ENCODE measurements around the gene DDAH1.
"Not testable (repeated sequence)": the region's sequence is repeated elsewhere in the genome, so short reads cannot be mapped to it uniquely, and the experiment has no call there.

DDAH1 gene

GRCh38 chr1:85358702-85359438, 106.1 kb downstream of the DDAH1 start:
- TF ChIP-seq CTCF (IDR thresholded peaks at IDR 0.05; ENCODE audit: insufficient read depth, low read depth, low read length, missing control alignments), result no peak
- DNase-seq (ENCODE audit: low read depth), result no peak
- H3K4me3 ChIP-seq (ENCODE audit: low read length), result no peak overlapping the region

- no peak for DNase-seq (ENCODE audit: low read depth)
- no peak overlapping the region for H3K4me3 ChIP-seq (ENCODE audit: low read length)
- TF ChIP-seq CTCF (IDR thresholded peaks at IDR 0.05; ENCODE audit: insufficient read depth, low read depth, low read length, missing control alignments), result no peak
Measured at GRCh38 chr1:85357817-85358216, 107.1 kb downstream of the DDAH1 start.

GRCh38 chr1:85356130-85356529, 108.8 kb downstream of the DDAH1 start:
- TF ChIP-seq CTCF (IDR thresholded peaks at IDR 0.05; ENCODE audit: insufficient read depth, low read depth, low read length, missing control alignments), result no peak
- no peak overlapping the region for H3K4me3 ChIP-seq (ENCODE audit: low read length)
- no peak for DNase-seq (ENCODE audit: low read depth)

- DNase-seq (ENCODE audit: low read depth), result no peak
- no peak for TF ChIP-seq CTCF (IDR thresholded peaks at IDR 0.05; ENCODE audit: insufficient read depth, low read depth, low read length, missing control alignments)
- H3K4me3 ChIP-seq (ENCODE audit: low read length), result no peak overlapping the region
Measured at GRCh38 chr1:85352055-85352454, 112.9 kb downstream of the DDAH1 start.

GRCh38 chr1:85351202-85351828, 113.6 kb downstream of the DDAH1 start:
- no peak overlapping the region for H3K4me3 ChIP-seq (ENCODE audit: low read length)
- DNase-seq (ENCODE audit: low read depth), result no peak
- no peak for TF ChIP-seq CTCF (IDR thresholded peaks at IDR 0.05; ENCODE audit: insufficient read depth, low read depth, low read length, missing control alignments)

GRCh38 chr1:85349224-85349623, 115.7 kb downstream of the DDAH1 start:
- peak; percentile 44 for DNase-seq (ENCODE audit: low read depth)
- H3K4me3 ChIP-seq (ENCODE audit: low read length), result no peak overlapping the region
- no peak for TF ChIP-seq CTCF (IDR thresholded peaks at IDR 0.05; ENCODE audit: insufficient read depth, low read depth, low read length, missing control alignments)

- no peak for DNase-seq (ENCODE audit: low read depth)
- no peak overlapping the region for H3K4me3 ChIP-seq (ENCODE audit: low read length)
- no peak for TF ChIP-seq CTCF (IDR thresholded peaks at IDR 0.05; ENCODE audit: insufficient read depth, low read depth, low read length, missing control alignments)
Measured at GRCh38 chr1:85347908-85348307, 117.1 kb downstream of the DDAH1 start.

GRCh38 chr1:85347275-85347674, 117.7 kb downstream of the DDAH1 start:
- not testable (repeated sequence) for DNase-seq (ENCODE audit: low read depth); H3K4me3 ChIP-seq (ENCODE audit: low read length)

All from epithelial cell of esophagus (primary cell).